ENCODE data around the gene LRBA. TPM values are rescaled to one million over a fixed set of nuclear protein-coding genes. Genes with fewer than 3 reads are reported as not detected.

LRBA gene
- total RNA-seq, 3 donors from 2014 or later (not counting 1 experiment from before 2014, with no cell fraction given) = 72.1 to 87.6 (median 83.1) TPM

GRCh38 chr4:150572704-150573504 is 442.2 kb downstream of the LRBA start:
- Histone ChIP-seq H3K36me3 (ENCODE audit: control insufficient read depth, insufficient read depth, low read length) (peaks cover 5% of the 10 kb centered on the region), H3K4me1 (ENCODE audit: control insufficient read depth, insufficient read depth, low read length) (peaks cover 8% of the 10 kb centered on the region), H3K27me3 (ENCODE audit: control insufficient read depth, insufficient read depth, low read length) (no peaks in the 10 kb centered on the region), H3K27ac (ENCODE audit: low read length) (peak overlapping the region; percentile 37), H3K9me3 (ENCODE audit: control insufficient read depth, insufficient read depth, low read length) (no peaks in the 10 kb centered on the region), H3K4me3 (ENCODE audit: low read length) (no peak overlapping the region)
- Mint-ChIP-seq H3K9me3 (no peaks in the 10 kb centered on the region), H3K27ac (peak overlapping the region; percentile 89 to 92), H3K4me3 (peak overlapping the region; percentile 68), H3K4me1 (peaks cover 14 to 23% of the 10 kb centered on the region in 2 donors), H3K36me3 (no peaks in the 10 kb centered on the region), H3K27me3 (ENCODE audit: low read depth in 2 of 2) (no peaks in the 10 kb centered on the region)
- WGBS (ENCODE audit: insufficient coverage) = 54% methylated on average over 3 of the region's 5 CpGs
- no peak for TF ChIP-seq CTCF (IDR thresholded peaks at IDR 0.05)
- DNase-seq (no peak), ATAC-seq (peak; percentile 81 to 89 (median 87))
- intact Hi-C loops (cut with micrococcal nuclease) = no loop called here

GRCh38 chr4:150570862-150571261 is 444.2 kb downstream of the LRBA start:
- Mint-ChIP-seq H3K27ac (no peak overlapping the region), H3K4me3 (no peak overlapping the region), H3K36me3 (no peaks in the 10 kb centered on the region), H3K9me3 (no peaks in the 10 kb centered on the region), H3K27me3 (ENCODE audit: low read depth in 2 of 2) (no peaks in the 10 kb centered on the region), H3K4me1 (peaks cover 19 to 23% of the 10 kb centered on the region in 2 donors)
- no peak for TF ChIP-seq CTCF (IDR thresholded peaks at IDR 0.05)
- DNase-seq = no peak
- no peaks in the 10 kb centered on the region for H3K9me3 ChIP-seq (ENCODE audit: control insufficient read depth, insufficient read depth, low read length)
- WGBS (ENCODE audit: insufficient coverage) = no CpG with 5 or more reads among the region's 1 CpG
- no peak overlapping the region for H3K27ac ChIP-seq (ENCODE audit: low read length)
- intact Hi-C loops (cut with micrococcal nuclease) = no loop called here
- H3K4me1 ChIP-seq (ENCODE audit: control insufficient read depth, insufficient read depth, low read length) = peaks cover 8% of the 10 kb centered on the region
- no peaks in the 10 kb centered on the region for H3K27me3 ChIP-seq (ENCODE audit: control insufficient read depth, insufficient read depth, low read length)
- H3K4me3 ChIP-seq (ENCODE audit: low read length) = no peak overlapping the region
- ATAC-seq = no peak
- H3K36me3 ChIP-seq (ENCODE audit: control insufficient read depth, insufficient read depth, low read length) = peaks cover 5% of the 10 kb centered on the region

GRCh38 chr4:150569998-150570535 is 445.0 kb downstream of the LRBA start:
- H3K27ac Mint-ChIP-seq = no peak overlapping the region
- H3K9me3 ChIP-seq (ENCODE audit: control insufficient read depth, insufficient read depth, low read length) = no peaks in the 10 kb centered on the region
- H3K36me3 ChIP-seq (ENCODE audit: control insufficient read depth, insufficient read depth, low read length) = peaks cover 5% of the 10 kb centered on the region
- no peak overlapping the region for H3K4me3 ChIP-seq (ENCODE audit: low read length)
- no peaks in the 10 kb centered on the region for H3K36me3 Mint-ChIP-seq
- H3K4me3 Mint-ChIP-seq = no peak overlapping the region
- intact Hi-C loops (cut with micrococcal nuclease) = no loop called here
- H3K27me3 Mint-ChIP-seq (ENCODE audit: low read depth in 2 of 2) = no peaks in the 10 kb centered on the region
- H3K4me1 Mint-ChIP-seq = peaks cover 18 to 19% of the 10 kb centered on the region in 2 donors
- peaks cover 0 to under 1% of the 10 kb centered on the region in 2 donors for H3K9me3 Mint-ChIP-seq
- ATAC-seq (no peak), DNase-seq (no peak)
- WGBS (ENCODE audit: insufficient coverage) = 100% methylated on average over 4 of the region's 4 CpGs
- H3K4me1 ChIP-seq (ENCODE audit: control insufficient read depth, insufficient read depth, low read length) = peaks cover 8% of the 10 kb centered on the region
- no peak for TF ChIP-seq CTCF (IDR thresholded peaks at IDR 0.05)
- no peak overlapping the region for H3K27ac ChIP-seq (ENCODE audit: low read length)
- H3K27me3 ChIP-seq (ENCODE audit: control insufficient read depth, insufficient read depth, low read length) = no peaks in the 10 kb centered on the region

Data from natural killer cell (primary cell).